ENCODE results near the gene SGCA. TPM values are rescaled to one million over a fixed set of nuclear protein-coding genes. Genes with fewer than 3 reads are reported as not detected.

The SGCA gene
- polyA plus RNA-seq, 1 donor (not counting 4 experiments of a cell fraction or from before 2014, with no cell fraction given), result not detected

- Histone ChIP-seq H2AFZ (ENCODE audit: control insufficient read depth, low read length) (no peak overlapping the region), H3K9me3 (ENCODE audit: control insufficient read depth, low read depth, low read length) (no peaks in the 10 kb centered on the region), H3K4me1 (ENCODE audit: control insufficient read depth, extremely low read depth, insufficient read depth, low read length) (peaks cover 20% of the 10 kb centered on the region), H3K9me1 (ENCODE audit: control insufficient read depth, extremely low read depth, insufficient read depth, low read length) (no peaks in the 10 kb centered on the region), H3K4me2 (ENCODE audit: control insufficient read depth, extremely low read depth, insufficient read depth, low read depth, low read length) (no peak overlapping the region), H4K20me1 (ENCODE audit: control insufficient read depth, extremely low read depth, insufficient read depth, low read length) (no peaks in the 10 kb centered on the region), H3K36me3 (ENCODE audit: control insufficient read depth in 2 of 2, extremely low read depth in 1 of 2, insufficient read depth in 2 of 2, low read length in 2 of 2) (no peaks in the 10 kb centered on the region), H3K27ac (ENCODE audit: control insufficient read depth, insufficient read depth, low read length) (no peak overlapping the region), H3K4me3 (ENCODE audit: control insufficient read depth in 2 of 3, extremely low read depth in 1 of 3, insufficient read depth in 2 of 3, low read depth in 1 of 3, low read length in 3 of 3) (no peak overlapping the region), H3K79me2 (ENCODE audit: control insufficient read depth, insufficient read depth, low read length) (no peaks in the 10 kb centered on the region), H3K9ac (ENCODE audit: control insufficient read depth, extremely low read depth, insufficient read depth, low read length) (no peak overlapping the region), H3K27me3 (ENCODE audit: control insufficient read depth, extremely low read depth, insufficient read depth, low read length) (no peaks in the 10 kb centered on the region)
- TF ChIP-seq EZH2 (IDR thresholded peaks at IDR 0.05; ENCODE audit: low read length) (no peak), CTCF (optimal IDR thresholded peaks at IDR 0.05 in 1 of 3, IDR thresholded peaks at IDR 0.05 in 1 of 3, conservative IDR thresholded peaks at IDR 0.05 in 1 of 3; ENCODE audit: extremely low read depth in 1 of 3, insufficient read depth in 2 of 3, low read length in 3 of 3) (no peak)
- dilution Hi-C loops (cut with MboI; ENCODE audit: extremely low pct_ligation_motif_present, low sequenced_read_pairs), result no loop called here
- FAIRE-seq (no peak), DNase-seq (ENCODE audit: low read depth, low spot score) (no peak)
Observed at GRCh38 chr17:50175035-50175807, 9.4 kb downstream of the SGCA start.

GRCh38 chr17:50176559-50177357 lies 11.0 kb downstream of the SGCA start:
- TF ChIP-seq CTCF (optimal IDR thresholded peaks at IDR 0.05 in 1 of 3, IDR thresholded peaks at IDR 0.05 in 1 of 3, conservative IDR thresholded peaks at IDR 0.05 in 1 of 3; ENCODE audit: extremely low read depth in 1 of 3, insufficient read depth in 2 of 3, low read length in 3 of 3) (no peak), EZH2 (IDR thresholded peaks at IDR 0.05; ENCODE audit: low read length) (no peak)
- Histone ChIP-seq H3K79me2 (ENCODE audit: control insufficient read depth, insufficient read depth, low read length) (no peaks in the 10 kb centered on the region), H4K20me1 (ENCODE audit: control insufficient read depth, extremely low read depth, insufficient read depth, low read length) (no peaks in the 10 kb centered on the region), H3K36me3 (ENCODE audit: control insufficient read depth in 2 of 2, extremely low read depth in 1 of 2, insufficient read depth in 2 of 2, low read length in 2 of 2) (no peaks in the 10 kb centered on the region), H3K9me3 (ENCODE audit: control insufficient read depth, low read depth, low read length) (no peaks in the 10 kb centered on the region), H3K4me1 (ENCODE audit: control insufficient read depth, extremely low read depth, insufficient read depth, low read length) (peaks cover 27% of the 10 kb centered on the region), H3K9me1 (ENCODE audit: control insufficient read depth, extremely low read depth, insufficient read depth, low read length) (no peaks in the 10 kb centered on the region), H3K27me3 (ENCODE audit: control insufficient read depth, extremely low read depth, insufficient read depth, low read length) (no peaks in the 10 kb centered on the region), H3K4me3 (ENCODE audit: control insufficient read depth in 2 of 3, extremely low read depth in 1 of 3, insufficient read depth in 2 of 3, low read depth in 1 of 3, low read length in 3 of 3) (no peak overlapping the region), H3K4me2 (ENCODE audit: control insufficient read depth, extremely low read depth, insufficient read depth, low read depth, low read length) (no peak overlapping the region), H2AFZ (ENCODE audit: control insufficient read depth, low read length) (no peak overlapping the region), H3K9ac (ENCODE audit: control insufficient read depth, extremely low read depth, insufficient read depth, low read length) (no peak overlapping the region), H3K27ac (ENCODE audit: control insufficient read depth, insufficient read depth, low read length) (peak overlapping the region; percentile 87)
- dilution Hi-C loops (cut with MboI; ENCODE audit: extremely low pct_ligation_motif_present, low sequenced_read_pairs), result no loop called here
- no peak for FAIRE-seq
- DNase-seq (ENCODE audit: low read depth, low spot score), result no peak

All from keratinocyte (primary cell).